ENCODE measurements around the gene WNK1. TPM values are rescaled to one million over a fixed set of nuclear protein-coding genes. Genes with fewer than 3 reads are reported as not detected.

Gene WNK1
- total RNA-seq, 6 experiments from 2014 or later, result 79.5 to 106 (median 94.3) TPM

GRCh38 chr12:753611-754472 lies 1.5 kb downstream of the WNK1 start:
- Mint-ChIP-seq H3K4me3 (peak overlapping the region; percentile 98), H3K36me3 (ENCODE audit: low read depth) (peaks cover 32% of the 10 kb centered on the region), H3K27me3 (ENCODE audit: insufficient read depth) (peaks cover 2% of the 10 kb centered on the region), H3K9me3 (no peaks in the 10 kb centered on the region), H3K4me1 (ENCODE audit: low read depth) (peaks cover 27% of the 10 kb centered on the region), H3K27ac (peak overlapping the region; percentile 85)
- peak; percentile 26; the same call in 1 of the 2 replicates for TF ChIP-seq CTCF (IDR thresholded peaks at IDR 0.05)
- DNase-seq, result no peak

DNA sequence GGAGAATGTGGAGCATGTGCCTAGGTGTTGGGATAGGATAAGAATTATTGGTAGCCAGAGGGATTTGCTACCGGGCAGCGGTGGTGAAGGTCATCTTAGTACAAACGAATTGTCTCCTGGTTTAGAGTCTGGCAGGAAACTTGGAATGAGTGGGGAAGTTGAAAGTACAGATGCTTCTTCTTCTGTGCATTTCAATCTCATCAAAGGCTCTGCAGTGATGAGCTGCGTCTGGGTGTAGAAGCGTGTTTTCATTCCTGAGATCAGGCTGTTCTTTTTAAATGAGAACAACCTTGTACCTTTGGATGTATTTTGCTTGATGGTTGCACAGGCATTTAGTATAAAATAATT lies 2.1 kb downstream of the WNK1 start:
- no peak for DNase-seq
- peaks cover 29% of the 10 kb centered on the region for H3K4me1 Mint-ChIP-seq (ENCODE audit: low read depth)
- H3K27ac Mint-ChIP-seq, result peak overlapping the region; percentile 85
- peaks cover 32% of the 10 kb centered on the region for H3K36me3 Mint-ChIP-seq (ENCODE audit: low read depth)
- TF ChIP-seq CTCF (IDR thresholded peaks at IDR 0.05), result no peak
- no peaks in the 10 kb centered on the region for H3K9me3 Mint-ChIP-seq
- peaks cover 2% of the 10 kb centered on the region for H3K27me3 Mint-ChIP-seq (ENCODE audit: insufficient read depth)
- H3K4me3 Mint-ChIP-seq, result peak overlapping the region; percentile 98

GRCh38 chr12:754851-755562 lies 2.6 kb downstream of the WNK1 start:
- peaks cover 2% of the 10 kb centered on the region for H3K27me3 Mint-ChIP-seq (ENCODE audit: insufficient read depth)
- peak overlapping the region; percentile 98 for H3K4me3 Mint-ChIP-seq
- H3K9me3 Mint-ChIP-seq, result no peaks in the 10 kb centered on the region
- H3K36me3 Mint-ChIP-seq (ENCODE audit: low read depth), result peaks cover 32% of the 10 kb centered on the region
- peak overlapping the region; percentile 85 for H3K27ac Mint-ChIP-seq
- peaks cover 35% of the 10 kb centered on the region for H3K4me1 Mint-ChIP-seq (ENCODE audit: low read depth)
- DNase-seq, result peak; percentile 80
- peak; percentile 77 for TF ChIP-seq CTCF (IDR thresholded peaks at IDR 0.05)

GRCh38 chr12:759628-760027 lies 7.2 kb downstream of the WNK1 start:
- Mint-ChIP-seq H3K4me1 (ENCODE audit: low read depth) (peaks cover 57% of the 10 kb centered on the region), H3K36me3 (ENCODE audit: low read depth) (peaks cover 41% of the 10 kb centered on the region), H3K27me3 (ENCODE audit: insufficient read depth) (no peaks in the 10 kb centered on the region), H3K9me3 (no peaks in the 10 kb centered on the region), H3K27ac (0 out of 2 replicates have a peak overlapping the region, but pooled peaks have one; percentile 10), H3K4me3 (no peak overlapping the region)
- TF ChIP-seq CTCF (IDR thresholded peaks at IDR 0.05), result no peak
- DNase-seq, result no peak

DNA sequence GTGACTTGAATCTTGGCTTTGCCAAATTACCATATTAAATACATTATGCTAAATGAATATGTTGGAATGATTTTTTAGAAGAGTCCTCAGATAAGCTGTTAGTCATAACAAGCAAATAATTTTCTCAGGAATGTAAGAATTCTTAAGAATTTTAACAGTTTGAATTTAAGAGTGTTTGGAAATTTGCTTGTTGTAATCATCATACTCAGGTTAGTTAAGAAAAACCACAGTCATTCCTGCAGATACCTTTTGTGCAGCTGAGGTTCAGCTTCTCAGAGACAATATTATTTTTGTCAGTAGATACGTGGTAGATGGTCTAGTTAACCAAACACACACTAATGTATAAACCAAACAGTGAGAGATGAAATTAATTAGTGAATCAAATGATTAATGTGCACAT lies 8.9 kb downstream of the WNK1 start:
- peaks cover 28% of the 10 kb centered on the region for H3K36me3 Mint-ChIP-seq (ENCODE audit: low read depth)
- DNase-seq, result no peak

More for the DNA sequence above, 8.9 kb downstream of the WNK1 start:
- no peaks in the 10 kb centered on the region for H3K27me3 Mint-ChIP-seq (ENCODE audit: insufficient read depth)
- H3K4me1 Mint-ChIP-seq (ENCODE audit: low read depth), result peaks cover 44% of the 10 kb centered on the region
- H3K27ac Mint-ChIP-seq, result no peak overlapping the region
- H3K9me3 Mint-ChIP-seq, result no peaks in the 10 kb centered on the region
- peak overlapping the region; percentile 41; the same call in 1 of the 2 replicates for H3K4me3 Mint-ChIP-seq
- TF ChIP-seq CTCF (IDR thresholded peaks at IDR 0.05), result no peak

All from HFFc6 (cell line).